ENCODE measurements around the gene RLBP1. TPM values are rescaled to one million over a fixed set of nuclear protein-coding genes. Genes with fewer than 3 reads are reported as not detected.

The RLBP1 gene
- total RNA-seq, 6 experiments from 2014 or later, result not detected

- Mint-ChIP-seq H3K27ac (no peak overlapping the region), H3K4me3 (no peak overlapping the region), H3K9me3 (no peaks in the 10 kb centered on the region), H3K36me3 (ENCODE audit: low read depth) (peaks cover 26% of the 10 kb centered on the region), H3K4me1 (ENCODE audit: low read depth) (peaks cover 41% of the 10 kb centered on the region), H3K27me3 (ENCODE audit: insufficient read depth) (no peaks in the 10 kb centered on the region)
- no peak for TF ChIP-seq CTCF (IDR thresholded peaks at IDR 0.05)
- DNase-seq, result no peak
Observed at GRCh38 chr15:89194608-89195007, 26.8 kb downstream of the RLBP1 start.

GRCh38 chr15:89192766-89193165, 28.6 kb downstream of the RLBP1 start:
- peak; percentile 42 for DNase-seq
- Mint-ChIP-seq H3K4me1 (ENCODE audit: low read depth) (peaks cover 47% of the 10 kb centered on the region), H3K36me3 (ENCODE audit: low read depth) (peaks cover 26% of the 10 kb centered on the region), H3K4me3 (peak overlapping the region; percentile 37), H3K27ac (peak overlapping the region; percentile 88), H3K27me3 (ENCODE audit: insufficient read depth) (no peaks in the 10 kb centered on the region), H3K9me3 (no peaks in the 10 kb centered on the region)
- no peak for TF ChIP-seq CTCF (IDR thresholded peaks at IDR 0.05)

- H3K27me3 Mint-ChIP-seq (ENCODE audit: insufficient read depth), result no peaks in the 10 kb centered on the region
- peak overlapping the region; percentile 37; the same call in 1 of the 2 replicates for H3K4me3 Mint-ChIP-seq
- peak overlapping the region; percentile 88 for H3K27ac Mint-ChIP-seq
- H3K36me3 Mint-ChIP-seq (ENCODE audit: low read depth), result peaks cover 23% of the 10 kb centered on the region
- peak; percentile 32 for DNase-seq
- TF ChIP-seq CTCF (IDR thresholded peaks at IDR 0.05), result no peak
- peaks cover 46% of the 10 kb centered on the region for H3K4me1 Mint-ChIP-seq (ENCODE audit: low read depth)
- H3K9me3 Mint-ChIP-seq, result no peaks in the 10 kb centered on the region
Observed at GRCh38 chr15:89192136-89192535, 29.2 kb downstream of the RLBP1 start.

GRCh38 chr15:89187986-89188514, 33.3 kb downstream of the RLBP1 start:
- TF ChIP-seq CTCF (IDR thresholded peaks at IDR 0.05), result no peak
- Mint-ChIP-seq H3K4me1 (ENCODE audit: low read depth) (peaks cover 24% of the 10 kb centered on the region), H3K4me3 (no peak overlapping the region), H3K36me3 (ENCODE audit: low read depth) (peaks cover 17% of the 10 kb centered on the region), H3K9me3 (no peaks in the 10 kb centered on the region), H3K27me3 (ENCODE audit: insufficient read depth) (peaks cover 2% of the 10 kb centered on the region; the same call in 1 of the 2 replicates), H3K27ac (no peak overlapping the region)
- peak; percentile 19 for DNase-seq

- Mint-ChIP-seq H3K9me3 (no peaks in the 10 kb centered on the region), H3K27ac (no peak overlapping the region), H3K4me1 (ENCODE audit: low read depth) (peaks cover 18% of the 10 kb centered on the region), H3K27me3 (ENCODE audit: insufficient read depth) (peaks cover 2% of the 10 kb centered on the region; the same call in 1 of the 2 replicates), H3K4me3 (no peak overlapping the region), H3K36me3 (ENCODE audit: low read depth) (peaks cover 17% of the 10 kb centered on the region)
- no peak for DNase-seq
- no peak for TF ChIP-seq CTCF (IDR thresholded peaks at IDR 0.05)
Observed at GRCh38 chr15:89187301-89187985, 33.9 kb downstream of the RLBP1 start.

Measured in HFFc6 (cell line).